ENCODE data around the gene LDHAL6A. TPM values are rescaled to one million over a fixed set of nuclear protein-coding genes. Genes with fewer than 3 reads are reported as not detected.

Gene LDHAL6A
- total RNA-seq, 1 experiment from 2014 or later = not detected

DNA sequence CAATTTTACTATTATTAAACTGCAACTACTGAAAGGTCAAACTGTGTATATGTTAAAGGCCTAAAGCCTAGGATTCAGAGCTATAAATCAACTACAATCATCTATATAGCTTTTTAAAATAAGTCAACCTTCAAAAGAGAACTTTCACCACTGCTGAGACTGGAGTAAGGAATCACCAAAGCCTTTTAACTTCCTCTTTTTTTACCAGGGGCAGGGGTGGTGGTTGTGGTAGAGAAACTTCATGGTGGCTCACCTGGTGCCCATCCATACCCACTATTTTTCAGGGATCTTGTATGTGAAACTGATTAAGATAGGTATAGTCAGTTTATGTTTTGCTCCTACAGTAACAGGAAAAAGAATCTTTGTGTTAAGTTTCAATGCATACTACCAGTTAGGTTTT, 39.6 kb downstream of the LDHAL6A start:
- CTCF ChIA-PET = no interaction called here
- TF ChIP-seq EZH2phosphoT487 (IDR thresholded peaks at IDR 0.05; ENCODE audit: borderline replicate concordance) (no peak), POLR2A (IDR thresholded peaks at IDR 0.05; ENCODE audit: borderline replicate concordance, extremely low read depth, insufficient read depth, insufficient read length) (no peak), EZH2 (IDR thresholded peaks at IDR 0.05) (no peak), SIN3A (IDR thresholded peaks at IDR 0.05; ENCODE audit: low read depth) (no peak), FOSL1 (IDR thresholded peaks at IDR 0.05; ENCODE audit: low read depth) (no peak), YY1 (IDR thresholded peaks at IDR 0.05; ENCODE audit: extremely low read depth, insufficient replicate concordance, low read depth, low read length) (no peak), POLR2AphosphoS5 (IDR thresholded peaks at IDR 0.05; ENCODE audit: low read depth, low read length) (no peak), SRF (IDR thresholded peaks at IDR 0.05; ENCODE audit: low read depth) (no peak), TCF7L2 (IDR thresholded peaks at IDR 0.05; ENCODE audit: borderline replicate concordance, extremely low read depth, insufficient read depth, insufficient read length) (no peak), JUND (IDR thresholded peaks at IDR 0.05) (no peak), ELF1 (IDR thresholded peaks at IDR 0.05; ENCODE audit: borderline replicate concordance, low read depth) (no peak), CBX3 (IDR thresholded peaks at IDR 0.05; ENCODE audit: low read depth) (no peak), RAD21 (IDR thresholded peaks at IDR 0.05; ENCODE audit: low read depth) (no peak)
- TF ChIP-seq, protein P1, sequence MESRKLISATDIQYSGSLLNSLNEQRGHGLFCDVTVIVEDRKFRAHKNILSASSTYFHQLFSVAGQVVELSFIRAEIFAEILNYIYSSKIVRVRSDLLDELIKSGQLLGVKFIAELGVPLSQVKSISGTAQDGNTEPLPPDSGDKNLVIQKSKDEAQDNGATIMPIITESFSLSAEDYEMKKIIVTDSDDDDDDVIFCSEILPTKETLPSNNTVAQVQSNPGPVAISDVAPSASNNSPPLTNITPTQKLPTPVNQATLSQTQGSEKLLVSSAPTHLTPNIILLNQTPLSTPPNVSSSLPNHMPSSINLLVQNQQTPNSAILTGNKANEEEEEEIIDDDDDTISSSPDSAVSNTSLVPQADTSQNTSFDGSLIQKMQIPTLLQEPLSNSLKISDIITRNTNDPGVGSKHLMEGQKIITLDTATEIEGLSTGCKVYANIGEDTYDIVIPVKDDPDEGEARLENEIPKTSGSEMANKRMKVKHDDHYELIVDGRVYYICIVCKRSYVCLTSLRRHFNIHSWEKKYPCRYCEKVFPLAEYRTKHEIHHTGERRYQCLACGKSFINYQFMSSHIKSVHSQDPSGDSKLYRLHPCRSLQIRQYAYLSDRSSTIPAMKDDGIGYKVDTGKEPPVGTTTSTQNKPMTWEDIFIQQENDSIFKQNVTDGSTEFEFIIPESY (IDR thresholded peaks at IDR 0.05; ENCODE audit: extremely low read depth, insufficient replicate concordance, low read length) = no peak
- TF ChIP-seq, protein P2, sequence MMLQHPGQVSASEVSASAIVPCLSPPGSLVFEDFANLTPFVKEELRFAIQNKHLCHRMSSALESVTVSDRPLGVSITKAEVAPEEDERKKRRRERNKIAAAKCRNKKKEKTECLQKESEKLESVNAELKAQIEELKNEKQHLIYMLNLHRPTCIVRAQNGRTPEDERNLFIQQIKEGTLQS (IDR thresholded peaks at IDR 0.05) = no peak
- TF ChIP-seq, protein P3, sequence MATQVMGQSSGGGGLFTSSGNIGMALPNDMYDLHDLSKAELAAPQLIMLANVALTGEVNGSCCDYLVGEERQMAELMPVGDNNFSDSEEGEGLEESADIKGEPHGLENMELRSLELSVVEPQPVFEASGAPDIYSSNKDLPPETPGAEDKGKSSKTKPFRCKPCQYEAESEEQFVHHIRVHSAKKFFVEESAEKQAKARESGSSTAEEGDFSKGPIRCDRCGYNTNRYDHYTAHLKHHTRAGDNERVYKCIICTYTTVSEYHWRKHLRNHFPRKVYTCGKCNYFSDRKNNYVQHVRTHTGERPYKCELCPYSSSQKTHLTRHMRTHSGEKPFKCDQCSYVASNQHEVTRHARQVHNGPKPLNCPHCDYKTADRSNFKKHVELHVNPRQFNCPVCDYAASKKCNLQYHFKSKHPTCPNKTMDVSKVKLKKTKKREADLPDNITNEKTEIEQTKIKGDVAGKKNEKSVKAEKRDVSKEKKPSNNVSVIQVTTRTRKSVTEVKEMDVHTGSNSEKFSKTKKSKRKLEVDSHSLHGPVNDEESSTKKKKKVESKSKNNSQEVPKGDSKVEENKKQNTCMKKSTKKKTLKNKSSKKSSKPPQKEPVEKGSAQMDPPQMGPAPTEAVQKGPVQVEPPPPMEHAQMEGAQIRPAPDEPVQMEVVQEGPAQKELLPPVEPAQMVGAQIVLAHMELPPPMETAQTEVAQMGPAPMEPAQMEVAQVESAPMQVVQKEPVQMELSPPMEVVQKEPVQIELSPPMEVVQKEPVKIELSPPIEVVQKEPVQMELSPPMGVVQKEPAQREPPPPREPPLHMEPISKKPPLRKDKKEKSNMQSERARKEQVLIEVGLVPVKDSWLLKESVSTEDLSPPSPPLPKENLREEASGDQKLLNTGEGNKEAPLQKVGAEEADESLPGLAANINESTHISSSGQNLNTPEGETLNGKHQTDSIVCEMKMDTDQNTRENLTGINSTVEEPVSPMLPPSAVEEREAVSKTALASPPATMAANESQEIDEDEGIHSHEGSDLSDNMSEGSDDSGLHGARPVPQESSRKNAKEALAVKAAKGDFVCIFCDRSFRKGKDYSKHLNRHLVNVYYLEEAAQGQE (IDR thresholded peaks at IDR 0.05; ENCODE audit: low read depth) = no peak

More for the DNA sequence above, 39.6 kb downstream of the LDHAL6A start:
- Histone ChIP-seq H3K9ac (ENCODE audit: low read length) (no peak overlapping the region), H3K36me3 (ENCODE audit: control insufficient read depth in 1 of 2, insufficient read depth in 2 of 2, low read length in 2 of 2) (peaks cover 0 to 2% of the 10 kb centered on the region in 2 experiments; a peak in 1 of 4 replicates), H3K27me3 (ENCODE audit: insufficient read depth, low read length) (no peaks in the 10 kb centered on the region), H3K4me3 (replicated peaks in 1 of 2; ENCODE audit: low read depth in 1 of 2, low read length in 2 of 2) (no peak overlapping the region), H3K4me1 (ENCODE audit: control insufficient read depth in 1 of 2, insufficient read depth in 2 of 2, low read length in 2 of 2) (peaks cover 0 to 6% of the 10 kb centered on the region in 2 experiments; a peak in 1 of 4 replicates), H3K9me2 (ENCODE audit: insufficient read depth) (no peaks in the 10 kb centered on the region), H2AFZ (ENCODE audit: low read depth, low read length, poor library complexity, severe bottlenecking) (no peak overlapping the region), H3K27ac (ENCODE audit: low read depth, low read length) (no peak overlapping the region), H3K9me3 (ENCODE audit: control insufficient read depth in 1 of 2, insufficient read depth in 1 of 2, low read depth in 1 of 2, low read length in 2 of 2) (no peaks in the 10 kb centered on the region), H3K4me2 (ENCODE audit: low read length) (no peak overlapping the region), H4K20me1 (ENCODE audit: insufficient read depth) (no peaks in the 10 kb centered on the region), H3K79me2 (ENCODE audit: insufficient read depth, low read length) (no peaks in the 10 kb centered on the region)
- ChIA-PET POLR2A (interaction anchor here (0.7 kb wide), 1 partner anchor 112 kb away, joined by 3 read pairs; no protein-coding TSS in a partner anchor), RAD21 (ENCODE audit: low non-redundant PET in 1 of 2, low total read pairs in 2 of 2, uncharacterized antibody in 2 of 2, unreplicated experiment in 2 of 2) (no interaction called here)
- BruUV-seq (replicated peaks) = no TSS peak
- ATAC-seq (no peak), DNase-seq (ENCODE audit: low read depth, low spot score) (no peak)
- intact Hi-C loops (cut with micrococcal nuclease) = no loop called here
